Stimulated activated CD4-positive, alpha-beta T cell treated with anti-CD3 and anti-CD28 coated beads, Interleukin-15, amount 100 ng/mL, for 24 hours (primary cell): ENCODE results near the gene PLD5.
"Not testable (repeated sequence)": the region's sequence is repeated elsewhere in the genome, so short reads cannot be mapped to it uniquely, and the experiment has no call there.

Source experiments
- DNase-seq: peaks from one replicate; pipeline ENCODE4 v3.0.0-alpha.2; 2020

Gene PLD5

DNA sequence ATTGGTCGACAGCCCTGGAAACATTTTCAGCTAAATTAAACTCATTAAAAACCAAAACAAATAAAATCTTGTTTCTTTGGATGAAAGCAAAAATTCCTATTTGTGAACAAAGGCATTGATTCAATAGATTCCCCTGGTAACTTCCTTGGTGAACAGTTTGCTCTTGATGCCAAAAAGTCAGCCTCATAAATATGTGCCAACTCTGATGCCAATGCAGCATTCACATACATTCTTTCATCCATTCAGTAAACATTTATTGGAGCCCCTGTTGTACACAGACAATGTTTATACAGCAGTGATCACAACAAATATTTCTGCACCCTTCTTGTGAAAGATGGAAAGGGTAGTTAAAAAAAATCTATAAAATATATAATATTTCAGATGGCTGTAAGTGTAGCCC is 107.8 kb downstream of the PLD5 start:
- DNase-seq: no peak

DNA sequence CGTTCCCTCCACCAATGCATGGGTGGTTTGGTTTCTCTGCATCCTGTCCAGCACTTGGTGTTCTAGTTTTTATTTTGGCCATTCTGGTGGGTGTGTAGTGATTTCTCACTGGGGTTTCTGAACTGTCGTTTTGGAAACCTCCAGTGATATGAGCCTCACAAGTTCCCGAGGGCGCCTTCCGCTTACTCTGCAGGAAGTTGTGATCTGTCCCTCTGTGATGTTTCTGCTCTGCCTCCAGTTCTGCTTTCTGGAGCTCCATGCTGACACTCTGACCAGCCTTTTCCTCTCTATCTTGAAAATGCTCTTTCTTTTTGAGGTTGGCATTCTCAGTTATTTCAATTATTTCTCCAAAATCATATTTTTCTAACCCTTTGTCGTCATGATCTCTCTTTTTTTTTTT is 111.6 kb downstream of the PLD5 start:
- no peak for DNase-seq

DNA sequence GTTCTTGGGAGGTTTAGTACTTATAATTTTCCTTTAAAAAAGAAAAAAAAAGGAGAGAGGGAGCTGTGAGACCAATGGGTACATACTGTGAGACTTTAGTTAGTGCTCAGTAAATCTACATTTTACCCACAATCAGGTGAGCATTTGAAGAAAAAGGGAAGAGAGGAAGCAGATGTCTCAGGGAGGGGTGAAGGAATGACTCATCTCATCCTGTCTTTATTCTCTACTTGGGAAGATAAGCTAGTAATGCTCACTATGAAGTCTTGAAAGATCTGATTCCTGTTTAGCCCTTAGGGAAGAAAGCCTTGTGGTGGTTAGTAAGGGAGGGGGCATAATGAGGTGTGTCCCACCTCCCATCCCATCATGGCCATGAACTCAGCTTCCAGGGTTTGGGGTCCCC is 112.6 kb downstream of the PLD5 start:
- DNase-seq: no peak

DNA sequence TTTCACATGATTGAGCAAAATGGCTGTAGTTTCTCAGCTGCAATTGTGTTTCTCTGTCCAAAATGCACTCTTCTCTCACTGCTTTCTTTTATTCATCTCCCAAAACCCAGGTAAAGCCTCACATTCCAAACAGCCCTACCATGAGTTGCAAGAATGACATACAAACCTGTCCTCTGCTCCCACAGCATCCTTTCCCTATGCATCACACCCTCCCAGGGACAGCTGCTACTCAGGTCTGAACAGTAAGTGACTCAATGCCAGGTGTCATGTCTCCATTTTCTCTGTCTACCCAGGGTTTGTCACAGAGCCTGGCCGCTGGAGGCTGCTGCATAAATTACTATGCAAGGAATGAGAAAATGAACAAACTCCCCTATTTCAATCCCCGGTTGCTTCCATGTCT is 118.5 kb downstream of the PLD5 start:
- no peak for DNase-seq

DNA sequence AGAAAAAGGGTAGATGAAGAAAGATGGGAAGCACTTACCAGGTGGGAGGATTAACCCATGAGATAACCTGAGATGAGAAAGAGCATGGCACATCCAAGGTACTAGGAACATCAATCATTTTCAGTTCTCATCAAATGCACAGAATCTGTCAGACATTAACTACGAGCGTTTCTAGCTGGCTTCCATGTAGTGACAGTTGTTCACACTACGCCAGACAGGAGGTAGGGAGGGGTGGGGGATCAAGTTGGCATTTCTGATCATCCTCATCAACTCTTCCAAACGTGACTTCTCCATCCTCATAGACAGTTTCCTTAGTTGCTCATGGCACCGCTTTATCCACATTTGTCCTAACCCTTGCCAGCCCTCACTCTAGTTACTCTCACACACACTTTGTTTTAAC is 120.2 kb downstream of the PLD5 start:
- DNase-seq: no peak

- DNase-seq: no peak
These were observed 121.5 kb downstream of the PLD5 start for GRCh38 chr1:242402956-242403355.

- DNase-seq: no peak
These were observed 122.6 kb downstream of the PLD5 start for GRCh38 chr1:242401937-242402336.

GRCh38 chr1:242398351-242398750 is 126.1 kb downstream of the PLD5 start:
- no peak for DNase-seq

DNA sequence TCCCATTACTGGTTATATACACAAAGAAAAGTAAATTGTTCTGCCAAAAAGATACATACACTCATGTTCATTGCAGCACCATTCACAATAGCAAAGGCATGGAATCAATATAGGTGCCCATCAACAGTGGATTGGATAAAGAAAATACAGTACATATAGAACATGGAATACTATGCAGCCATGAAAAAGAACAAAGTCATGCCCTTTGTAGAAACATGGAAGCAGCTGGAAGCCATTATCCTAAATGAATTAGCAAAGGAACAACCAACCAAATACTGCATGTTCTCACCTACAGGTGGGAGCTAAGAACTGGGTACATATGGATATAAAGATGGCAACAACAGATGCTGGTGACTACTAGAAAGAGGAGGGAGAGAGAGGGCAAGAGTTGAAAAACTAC is 132.6 kb downstream of the PLD5 start:
- no peak for DNase-seq

GRCh38 chr1:242376121-242376520 is 148.4 kb downstream of the PLD5 start:
- DNase-seq: not testable (repeated sequence)

GRCh38 chr1:242350446-242350845 is 174.1 kb downstream of the PLD5 start:
- not testable (repeated sequence) for DNase-seq

DNA sequence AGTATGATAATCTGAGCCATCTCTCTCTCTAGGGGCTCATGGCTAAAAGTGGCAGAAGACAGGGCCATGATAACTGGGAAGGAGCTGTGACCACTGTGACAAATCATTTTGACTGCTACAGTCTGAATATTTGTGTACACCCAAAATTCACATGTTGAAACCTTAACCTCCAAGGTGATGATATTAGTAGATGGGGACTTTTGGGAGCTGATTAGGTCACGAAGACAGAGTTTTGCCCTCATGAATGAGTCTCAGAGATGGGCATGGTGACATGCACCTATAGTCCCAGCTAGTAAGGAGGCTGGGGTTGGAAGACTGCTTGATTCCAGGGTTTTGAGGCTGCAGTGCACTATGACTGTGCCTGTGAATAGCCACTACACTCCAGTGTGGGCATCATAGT is 174.9 kb downstream of the PLD5 start:
- DNase-seq: no peak

GRCh38 chr1:242330865-242331264 is 193.6 kb downstream of the PLD5 start:
- not testable (repeated sequence) for DNase-seq

- DNase-seq: not testable (repeated sequence)
These were observed 197.1 kb downstream of the PLD5 start for GRCh38 chr1:242327381-242327780.

DNA sequence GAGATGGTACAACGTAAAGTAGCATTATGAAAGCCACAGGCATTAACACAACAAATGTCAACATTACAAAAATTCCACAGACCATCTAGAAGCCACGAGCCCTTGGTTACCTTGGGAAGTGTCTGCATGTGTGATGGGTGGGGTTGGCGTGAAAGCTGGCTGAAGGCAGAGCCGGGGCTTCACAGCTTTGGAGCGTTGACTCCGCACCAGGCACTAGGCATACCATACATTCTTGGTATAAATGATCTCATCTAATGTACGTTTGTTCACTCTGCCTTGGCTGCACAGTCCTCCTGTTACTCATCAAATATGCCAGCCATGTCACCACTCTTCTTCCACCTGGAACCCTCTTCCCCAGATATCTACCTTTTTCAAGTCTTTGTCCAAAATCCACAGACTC is 202.5 kb downstream of the PLD5 start:
- not testable (repeated sequence) for DNase-seq

DNA sequence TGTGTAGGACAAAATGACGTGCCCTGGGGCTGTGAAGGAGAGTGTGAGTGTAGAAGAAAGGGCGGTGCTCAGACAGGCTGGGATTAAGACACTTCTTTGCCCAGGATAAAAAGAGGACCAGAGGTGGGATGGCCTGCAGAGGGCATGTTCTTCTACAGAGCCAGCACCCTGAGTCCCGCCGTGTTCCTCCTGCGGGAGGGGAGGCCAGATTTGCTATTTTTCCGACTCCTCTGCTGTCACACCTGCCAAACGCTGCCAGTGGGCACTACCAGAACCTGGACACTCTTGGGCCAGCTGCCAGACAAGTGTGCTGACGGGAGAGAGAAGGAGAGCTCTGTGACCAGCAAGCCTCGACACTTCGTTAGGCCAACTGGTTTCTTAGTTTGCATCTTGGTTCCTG is 206.4 kb downstream of the PLD5 start:
- DNase-seq: no peak

- not testable (repeated sequence) for DNase-seq
These were observed 209.6 kb downstream of the PLD5 start for GRCh38 chr1:242314865-242315264.

- DNase-seq: not testable (repeated sequence)
These were observed 210.3 kb downstream of the PLD5 start for GRCh38 chr1:242314085-242314649.

DNA sequence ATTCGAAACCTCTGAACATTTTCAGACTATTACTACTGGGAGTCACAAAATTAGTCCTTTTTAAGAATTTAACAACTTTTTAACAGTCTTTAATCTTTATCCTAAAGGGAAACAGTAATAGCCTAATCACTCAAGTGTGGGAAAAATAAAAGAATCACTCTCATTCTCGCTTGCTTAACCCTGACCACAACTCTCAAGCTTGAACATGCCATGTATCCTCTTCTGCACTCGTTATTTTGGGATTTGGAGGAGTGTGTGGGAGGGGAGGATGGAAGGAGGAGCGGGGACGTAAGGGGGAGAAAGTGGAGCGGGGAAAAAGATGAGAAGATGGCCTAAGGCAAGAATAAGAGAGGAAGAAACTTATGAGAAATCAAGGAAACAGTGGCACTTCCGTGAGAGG is 215.8 kb downstream of the PLD5 start:
- not testable (repeated sequence) for DNase-seq

- not testable (repeated sequence) for DNase-seq
These were observed 230.7 kb downstream of the PLD5 start for GRCh38 chr1:242293781-242294180.

- not testable (repeated sequence) for DNase-seq
These were observed 236.4 kb downstream of the PLD5 start for GRCh38 chr1:242288067-242288466.

DNA sequence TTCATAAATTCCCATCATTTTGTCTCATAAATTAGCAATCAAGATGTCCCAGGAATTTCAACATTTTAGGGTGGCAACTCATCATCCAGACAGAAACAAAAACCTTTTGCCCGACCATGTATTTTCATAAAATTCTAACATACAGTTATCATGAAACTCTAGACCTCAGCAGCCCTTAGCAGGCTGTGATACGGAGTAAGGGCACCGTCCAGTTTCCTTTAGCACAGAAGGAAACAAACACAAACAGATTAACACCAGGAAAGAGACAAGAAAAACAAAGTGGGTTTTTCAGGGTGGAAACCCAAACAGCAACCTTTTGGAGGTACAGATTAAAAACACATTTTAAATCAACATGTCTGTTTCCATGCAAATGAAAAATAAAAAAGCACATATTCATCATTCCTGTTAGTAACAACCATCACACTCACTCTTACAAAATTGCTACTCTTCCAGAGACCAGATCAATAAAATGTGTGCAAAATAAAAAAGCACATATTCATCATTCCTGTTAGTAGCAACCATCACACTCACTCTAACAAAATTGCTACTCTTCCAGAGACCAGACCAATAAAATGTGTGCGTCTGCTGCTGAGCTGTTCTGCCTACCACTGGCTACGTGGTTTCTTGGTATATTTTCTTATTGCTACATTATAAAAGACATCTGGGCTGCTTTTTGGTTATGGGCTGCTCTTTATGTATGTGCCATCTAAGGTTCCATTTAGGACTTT is 241.6 kb downstream of the PLD5 start:
- DNase-seq: not testable (repeated sequence)

GRCh38 chr1:242278406-242278805 is 246.1 kb downstream of the PLD5 start:
- not testable (repeated sequence) for DNase-seq

GRCh38 chr1:242276769-242277168 is 247.7 kb downstream of the PLD5 start:
- DNase-seq: not testable (repeated sequence)

DNA sequence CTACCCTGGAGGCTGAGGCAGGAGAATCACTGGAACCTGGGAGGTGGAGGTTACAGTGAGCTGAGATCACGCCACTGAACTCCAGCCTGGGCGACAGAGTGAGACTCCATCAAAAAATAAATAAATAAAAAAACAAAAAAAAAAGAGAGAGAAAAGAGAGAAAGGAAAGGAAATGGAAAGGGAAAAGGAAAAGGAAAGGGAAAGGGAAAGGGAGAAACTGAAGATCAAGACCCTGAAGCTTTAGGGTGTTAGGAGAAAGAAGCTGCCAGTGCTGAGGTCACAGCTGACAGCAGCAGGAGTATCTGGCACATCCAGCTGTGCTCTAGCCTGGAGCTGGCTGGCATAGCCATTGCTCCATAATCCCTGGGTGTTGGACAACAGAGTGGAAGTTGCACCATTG is 257.5 kb downstream of the PLD5 start:
- DNase-seq: not testable (repeated sequence)
